PC-9 (cell line): ENCODE results near the gene METRN.

Experiments
- CTCF ChIP-seq: fragments of 200-600 bp; sonication (generic); conservative IDR thresholded peaks from 2 replicates; pipeline ENCODE4 v1.6.1; 2017; ENCODE audit warnings: mixed run types, antibody characterized with exemption, mild to moderate bottlenecking, moderate library complexity
- EZH2 ChIP-seq: fragments of 200-600 bp; sonication (generic); IDR thresholded peaks from 2 replicates; pipeline ENCODE4 v1.8.0; 2017; ENCODE audit warnings: antibody characterized with exemption, low read depth

GRCh38 chr16:720447-720989 is 5.6 kb downstream of the METRN start:
- TF ChIP-seq EZH2: no peak
- TF ChIP-seq CTCF: peak; percentile 20; the same call in 1 of the 2 replicates
